ENCODE data around the gene TOMM34.

Gene TOMM34

DNA sequence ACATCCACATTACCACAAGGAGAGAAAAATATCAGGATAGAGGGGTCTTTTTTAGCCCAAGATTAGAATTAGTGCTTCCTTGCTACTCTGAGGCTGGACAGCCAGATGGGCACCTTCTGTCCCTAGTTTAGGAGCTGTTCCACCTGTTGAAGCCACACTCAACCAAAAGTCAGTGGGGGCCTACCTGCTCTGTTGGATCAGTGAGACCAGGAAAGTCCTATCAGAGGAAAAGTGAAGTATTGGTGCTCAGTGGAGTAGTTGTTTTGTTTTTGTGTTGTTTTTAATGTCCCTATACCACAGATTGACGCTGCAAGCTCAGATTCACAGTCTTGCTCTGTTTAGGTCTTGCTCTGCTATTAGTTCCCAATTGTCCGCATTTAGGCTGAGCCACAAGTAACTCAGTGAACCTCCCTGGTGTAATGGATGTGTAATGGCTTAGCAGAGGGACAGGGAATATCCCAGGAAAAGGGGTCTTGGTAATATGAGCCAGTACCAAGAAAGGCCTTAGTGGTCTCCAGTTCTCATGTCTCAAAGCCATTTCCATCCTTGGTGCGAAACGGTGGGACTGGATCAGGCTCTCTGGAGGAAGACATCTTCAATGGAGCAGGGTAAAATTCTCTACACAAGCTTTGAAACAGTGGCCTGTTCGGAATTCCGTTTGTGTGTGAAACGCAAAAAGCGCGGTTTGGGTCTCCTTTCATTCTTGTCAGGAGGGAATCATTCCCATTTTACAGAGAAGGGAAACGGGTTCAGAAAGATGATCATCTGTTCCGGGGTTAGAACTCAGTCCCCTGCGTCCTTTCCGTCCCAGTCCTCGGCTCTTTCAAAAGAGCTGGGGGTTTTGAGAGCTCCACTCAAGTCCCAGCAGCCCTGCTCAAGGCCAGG, 51.0 kb downstream of the TOMM34 start:
- peak overlapping the region; percentile 81 for H3K4me3 ChIP-seq (ENCODE audit: low read length)
- no peak for DNase-seq (ENCODE audit: low read depth, low spot score)

- H3K4me3 ChIP-seq (ENCODE audit: low read length): no peak overlapping the region
- DNase-seq (ENCODE audit: low read depth, low spot score): no peak
Observed at GRCh38 chr20:44904377-44904776, 55.8 kb downstream of the TOMM34 start.

- no peak overlapping the region for H3K4me3 ChIP-seq (ENCODE audit: low read length)
- DNase-seq (ENCODE audit: low read depth, low spot score): no peak
Observed at GRCh38 chr20:44901974-44902373, 58.2 kb downstream of the TOMM34 start.

DNA sequence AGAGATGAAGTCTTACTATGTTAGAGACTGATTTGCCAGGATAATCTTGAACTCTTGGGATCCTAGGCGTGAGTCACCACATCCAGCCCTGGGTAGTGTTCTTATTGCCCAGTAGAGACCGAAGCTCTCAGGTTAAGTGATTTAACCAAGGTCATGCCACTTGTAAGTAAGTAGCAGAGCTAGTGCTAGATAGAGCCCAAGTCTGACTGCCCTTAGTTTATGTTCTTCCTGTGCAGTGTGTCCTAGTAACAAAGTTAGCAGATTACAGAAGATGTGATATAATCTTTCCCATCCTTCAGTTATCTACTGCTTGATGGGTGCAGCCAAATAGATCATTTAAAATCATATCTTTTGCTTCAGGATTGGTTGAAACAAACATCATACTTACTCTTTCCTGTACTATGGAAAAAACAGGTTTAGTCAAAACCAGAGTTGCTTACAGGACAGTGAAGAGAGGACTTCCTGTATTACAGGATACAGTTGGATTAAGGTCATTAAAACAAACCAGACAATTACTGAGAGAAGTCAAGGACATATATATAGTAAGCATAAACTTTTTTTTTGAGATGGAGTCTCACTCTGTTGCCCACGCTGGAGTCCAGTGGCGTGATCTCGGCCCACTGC, 59.9 kb downstream of the TOMM34 start:
- DNase-seq (ENCODE audit: low read depth, low spot score): no peak
- H3K4me3 ChIP-seq (ENCODE audit: low read length): no peak overlapping the region

- no peak for DNase-seq (ENCODE audit: low read depth, low spot score)
- H3K4me3 ChIP-seq (ENCODE audit: low read length): no peak overlapping the region
Observed at GRCh38 chr20:44897133-44897532, 63.1 kb downstream of the TOMM34 start.

DNA sequence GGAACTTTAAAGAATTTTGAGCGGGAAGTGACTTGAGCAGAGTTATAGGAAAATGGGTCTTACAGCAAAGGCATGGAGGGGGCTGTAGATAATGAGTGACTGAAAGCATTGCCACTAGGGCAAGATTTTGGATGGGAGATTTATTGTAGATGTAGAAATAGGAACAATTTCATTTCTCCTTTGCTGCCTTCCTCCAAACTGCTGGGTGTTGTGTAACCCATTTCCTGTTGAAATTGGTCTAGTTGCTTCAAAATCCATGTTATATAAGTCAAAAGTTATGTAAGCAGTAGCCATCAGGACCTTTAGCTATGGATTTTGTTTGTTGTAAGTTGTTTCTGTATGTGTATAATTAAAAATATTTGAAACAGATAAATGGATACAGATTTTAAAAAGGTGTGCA, 63.6 kb downstream of the TOMM34 start:
- DNase-seq (ENCODE audit: low read depth, low spot score): no peak

GRCh38 chr20:44894959-44895358, 65.2 kb downstream of the TOMM34 start:
- no peak for DNase-seq (ENCODE audit: low read depth, low spot score)
- H3K4me3 ChIP-seq (ENCODE audit: low read length): no peak overlapping the region

More for the DNA sequence above, 63.6 kb downstream of the TOMM34 start:
- no peak overlapping the region for H3K4me3 ChIP-seq (ENCODE audit: low read length)
